Activated CD8-positive, alpha-beta T cell treated with anti-CD3 and anti-CD28 coated beads, Interleukin-2, amount 10 ng/mL, durations not matched to agents 7 days and 5 days (primary cell): Measurements from ENCODE around the gene DNAJB8. TPM values are rescaled to one million over a fixed set of nuclear protein-coding genes. Genes with fewer than 3 reads are reported as not detected.

ENCODE experiments used
- ATAC-seq: fragments of 150-1000 bp; cut with Tn5 transposase; one replicate; pipeline ENCODE4 v1.10.0; 2021; ENCODE audit warnings: moderate library complexity
- CTCF ChIA-PET: fragments of 350-600 bp; sonication (Branson Sonifier 250); formaldehyde crosslinking; loops from one replicate; lab custom pipeline; 2021; ENCODE audit warnings: antibody characterized with exemption; lab: Charles Lee
- POLR2A ChIA-PET: fragments of 350-600 bp; sonication (Branson Sonifier 250); formaldehyde crosslinking; loops from one replicate; lab custom pipeline; 2021; ENCODE audit warnings: antibody characterized with exemption; lab: Charles Lee
- DNase-seq: peaks from one replicate; pipeline ENCODE4 v3.0.0-alpha.2; 2020
- H3K27ac Mint-ChIP-seq: one replicate; pipeline ENCODE4 v1.8.0; 2021; ENCODE audit warnings: mild to moderate bottlenecking, mixed read lengths
- H3K27me3 Mint-ChIP-seq: one replicate; pipeline ENCODE4 v1.8.0; 2021; ENCODE audit warnings: low read depth, mixed read lengths
- H3K36me3 Mint-ChIP-seq: one replicate; pipeline ENCODE4 v1.8.0; 2021; ENCODE audit warnings: low read depth, mixed read lengths
- H3K4me1 Mint-ChIP-seq: one replicate; pipeline ENCODE4 v1.8.0; 2021; ENCODE audit warnings: low read depth, mixed read lengths
- H3K4me3 Mint-ChIP-seq: one replicate; pipeline ENCODE4 v1.8.0; 2021; ENCODE audit warnings: mild to moderate bottlenecking, mixed read lengths
- H3K9me3 Mint-ChIP-seq: one replicate; pipeline ENCODE4 v1.8.0; 2022; ENCODE audit warnings: mixed read lengths; ENCODE audit not compliant: insufficient read depth
- total RNA-seq, 2 experiments: library from RNA; stranded (reverse); gene quantifications; one replicate each; pipeline ENCODE4 v1.2.3, GENCODE V29; 2021

Gene DNAJB8
- total RNA-seq, 2 experiments from 2014 or later, result not detected

- ChIA-PET CTCF (no interaction called here), POLR2A (interaction anchor here (0.7 kb wide), 1 partner anchor 417 kb away, joined by 3 read pairs; no protein-coding TSS in a partner anchor)
- H3K27me3 Mint-ChIP-seq, result peaks cover 20% of the 10 kb centered on the region
- H3K9me3 Mint-ChIP-seq, result no peaks in the 10 kb centered on the region
- no peak for ATAC-seq
- H3K4me3 Mint-ChIP-seq, result no peak overlapping the region
- H3K4me1 Mint-ChIP-seq, result peaks cover 4% of the 10 kb centered on the region
- no peak for DNase-seq
- H3K27ac Mint-ChIP-seq, result no peak overlapping the region
- no peaks in the 10 kb centered on the region for H3K36me3 Mint-ChIP-seq
Observed at GRCh38 chr3:128500556-128500955, 33.9 kb upstream of the DNAJB8 start.

- POLR2A ChIA-PET, result no interaction called here
- CTCF ChIA-PET, result interaction anchor here (0.9 to 3.2 kb wide), 2 partner anchors 73 to 405 kb away, joined by 4 to 45 read pairs; no protein-coding TSS in a partner anchor
Observed at GRCh38 chr3:128499724-128500275, 33.1 kb upstream of the DNAJB8 start.

GRCh38 chr3:128498901-128499530 lies 32.3 kb upstream of the DNAJB8 start:
- no peaks in the 10 kb centered on the region for H3K36me3 Mint-ChIP-seq

More at GRCh38 chr3:128499724-128500275, 33.1 kb upstream of the DNAJB8 start:
- H3K36me3 Mint-ChIP-seq, result no peaks in the 10 kb centered on the region
- no peak overlapping the region for H3K4me3 Mint-ChIP-seq
- H3K27ac Mint-ChIP-seq, result no peak overlapping the region
- DNase-seq (no peak), ATAC-seq (no peak)
- peaks cover 27% of the 10 kb centered on the region for H3K27me3 Mint-ChIP-seq
- peaks cover 4% of the 10 kb centered on the region for H3K4me1 Mint-ChIP-seq
- H3K9me3 Mint-ChIP-seq, result no peaks in the 10 kb centered on the region

GRCh38 chr3:128498127-128498626 lies 31.5 kb upstream of the DNAJB8 start:
- no peak for DNase-seq
- Mint-ChIP-seq H3K9me3 (no peaks in the 10 kb centered on the region), H3K4me1 (peaks cover 4% of the 10 kb centered on the region), H3K4me3 (peak overlapping the region; percentile 19), H3K27me3 (peaks cover 41% of the 10 kb centered on the region), H3K36me3 (no peaks in the 10 kb centered on the region), H3K27ac (no peak overlapping the region)
- CTCF ChIA-PET, result interaction anchor here (1.2 to 3.2 kb wide), 5 partner anchors 14 to 403 kb away, joined by 3 to 45 read pairs (median 6); no protein-coding TSS in a partner anchor
- no peak for ATAC-seq
- POLR2A ChIA-PET, result no interaction called here

More at GRCh38 chr3:128498901-128499530, 32.3 kb upstream of the DNAJB8 start:
- ChIA-PET POLR2A (no interaction called here), CTCF (interaction anchor here (0.9 to 3.2 kb wide), 2 partner anchors 72 to 404 kb away, joined by 4 to 45 read pairs; no protein-coding TSS in a partner anchor)
- DNase-seq (no peak), ATAC-seq (no peak)
- Mint-ChIP-seq H3K9me3 (no peaks in the 10 kb centered on the region), H3K4me1 (peaks cover 4% of the 10 kb centered on the region), H3K4me3 (no peak overlapping the region), H3K27me3 (peaks cover 33% of the 10 kb centered on the region), H3K27ac (no peak overlapping the region)

- Mint-ChIP-seq H3K9me3 (no peaks in the 10 kb centered on the region), H3K4me1 (peaks cover 4% of the 10 kb centered on the region), H3K27ac (no peak overlapping the region), H3K4me3 (peak overlapping the region; percentile 66), H3K27me3 (peaks cover 42% of the 10 kb centered on the region), H3K36me3 (no peaks in the 10 kb centered on the region)
- CTCF ChIA-PET, result interaction anchor here (0.7 to 3.2 kb wide), 7 partner anchors 12 to 402 kb away, joined by 3 to 45 read pairs (median 3); no protein-coding TSS in a partner anchor
- ATAC-seq, result peak; percentile 72
- peak; percentile 71 for DNase-seq
- POLR2A ChIA-PET, result no interaction called here
Observed at GRCh38 chr3:128497305-128498126, 30.8 kb upstream of the DNAJB8 start.

DNA sequence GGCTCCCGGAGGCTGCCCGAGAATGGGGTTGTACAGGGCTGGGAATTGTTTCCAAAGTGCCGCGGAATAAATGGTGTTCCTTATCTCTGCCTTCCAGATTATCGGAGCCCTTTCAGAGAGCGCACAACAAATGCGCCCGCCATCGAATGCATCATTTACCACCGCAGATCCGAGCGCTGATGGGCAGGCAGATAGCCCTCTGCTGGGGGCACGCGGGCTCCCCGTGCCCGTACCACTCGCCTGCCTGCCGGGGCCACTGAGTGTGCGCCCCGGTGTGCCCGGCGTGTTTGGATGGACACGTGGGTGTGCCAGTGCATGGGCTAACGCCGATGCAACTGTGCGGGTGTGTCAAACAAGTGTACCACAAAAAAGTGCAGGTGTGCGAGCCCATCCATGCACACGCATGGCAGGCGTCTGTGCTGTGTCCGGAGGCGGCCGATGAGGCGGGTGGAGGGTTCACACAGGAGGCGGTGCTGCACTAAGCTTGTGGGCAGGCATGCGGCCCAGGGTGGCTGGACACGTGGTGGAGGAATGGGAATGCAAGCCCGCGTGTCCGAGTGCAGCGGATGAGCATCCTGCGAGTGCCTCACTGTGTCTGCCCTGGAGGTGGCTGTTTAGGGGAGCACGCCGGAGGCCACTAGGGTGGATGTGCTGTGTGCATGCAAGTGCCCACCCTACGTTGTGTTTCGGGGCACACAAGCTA lies 30.1 kb upstream of the DNAJB8 start:
- Mint-ChIP-seq H3K27me3 (peaks cover 47% of the 10 kb centered on the region), H3K27ac (no peak overlapping the region), H3K9me3 (no peaks in the 10 kb centered on the region), H3K36me3 (no peaks in the 10 kb centered on the region), H3K4me1 (peaks cover 9% of the 10 kb centered on the region), H3K4me3 (peak overlapping the region; percentile 66)
- ChIA-PET CTCF (interaction anchor here (0.7 to 3.2 kb wide), 7 partner anchors 12 to 401 kb away, joined by 3 to 45 read pairs (median 3); no protein-coding TSS in a partner anchor), POLR2A (no interaction called here)
- DNase-seq, result no peak
- no peak for ATAC-seq

GRCh38 chr3:128496019-128496601 lies 29.4 kb upstream of the DNAJB8 start:
- CTCF ChIA-PET, result interaction anchor here (0.8 to 2.0 kb wide), 4 partner anchors 69 to 401 kb away, joined by 3 to 8 read pairs (median 5); no protein-coding TSS in a partner anchor
- H3K36me3 Mint-ChIP-seq, result no peaks in the 10 kb centered on the region
- POLR2A ChIA-PET, result no interaction called here
- H3K4me3 Mint-ChIP-seq, result no peak overlapping the region
- H3K27me3 Mint-ChIP-seq, result peaks cover 53% of the 10 kb centered on the region
- H3K4me1 Mint-ChIP-seq, result peaks cover 11% of the 10 kb centered on the region
- DNase-seq (no peak), ATAC-seq (no peak)
- H3K27ac Mint-ChIP-seq, result no peak overlapping the region
- H3K9me3 Mint-ChIP-seq, result no peaks in the 10 kb centered on the region

- POLR2A ChIA-PET, result no interaction called here
- no peak for DNase-seq
Observed at GRCh38 chr3:128495435-128495970, 28.8 kb upstream of the DNAJB8 start.

DNA sequence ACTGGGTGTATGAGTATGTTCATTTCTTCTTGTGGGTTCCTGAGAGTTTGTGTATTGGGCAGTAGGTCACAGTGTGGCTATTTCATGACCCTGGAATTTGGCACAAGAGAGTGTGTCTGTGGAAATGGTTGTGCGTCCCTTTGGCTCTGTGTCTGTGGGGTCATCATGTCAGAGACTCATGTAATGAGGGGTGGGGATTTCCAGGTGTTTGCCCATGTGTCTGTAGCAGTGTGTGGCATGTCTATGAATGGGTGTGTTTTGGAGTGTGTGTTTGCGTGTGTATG lies 27.6 kb upstream of the DNAJB8 start:
- H3K27me3 Mint-ChIP-seq, result peaks cover 66% of the 10 kb centered on the region
- H3K27ac Mint-ChIP-seq, result no peak overlapping the region
- no peaks in the 10 kb centered on the region for H3K9me3 Mint-ChIP-seq
- POLR2A ChIA-PET, result no interaction called here
- no peaks in the 10 kb centered on the region for H3K36me3 Mint-ChIP-seq
- CTCF ChIA-PET, result no interaction called here
- DNase-seq, result no peak
- H3K4me3 Mint-ChIP-seq, result no peak overlapping the region
- no peak for ATAC-seq
- H3K4me1 Mint-ChIP-seq, result peaks cover 18% of the 10 kb centered on the region

More at GRCh38 chr3:128495435-128495970, 28.8 kb upstream of the DNAJB8 start:
- Mint-ChIP-seq H3K27ac (no peak overlapping the region), H3K4me1 (peaks cover 11% of the 10 kb centered on the region), H3K9me3 (no peaks in the 10 kb centered on the region), H3K36me3 (no peaks in the 10 kb centered on the region), H3K27me3 (peaks cover 56% of the 10 kb centered on the region), H3K4me3 (no peak overlapping the region)
- ATAC-seq, result no peak
- CTCF ChIA-PET, result interaction anchor here (0.8 to 1.4 kb wide), 2 partner anchors 68 to 77 kb away, joined by 3 to 4 read pairs; no protein-coding TSS in a partner anchor

DNA sequence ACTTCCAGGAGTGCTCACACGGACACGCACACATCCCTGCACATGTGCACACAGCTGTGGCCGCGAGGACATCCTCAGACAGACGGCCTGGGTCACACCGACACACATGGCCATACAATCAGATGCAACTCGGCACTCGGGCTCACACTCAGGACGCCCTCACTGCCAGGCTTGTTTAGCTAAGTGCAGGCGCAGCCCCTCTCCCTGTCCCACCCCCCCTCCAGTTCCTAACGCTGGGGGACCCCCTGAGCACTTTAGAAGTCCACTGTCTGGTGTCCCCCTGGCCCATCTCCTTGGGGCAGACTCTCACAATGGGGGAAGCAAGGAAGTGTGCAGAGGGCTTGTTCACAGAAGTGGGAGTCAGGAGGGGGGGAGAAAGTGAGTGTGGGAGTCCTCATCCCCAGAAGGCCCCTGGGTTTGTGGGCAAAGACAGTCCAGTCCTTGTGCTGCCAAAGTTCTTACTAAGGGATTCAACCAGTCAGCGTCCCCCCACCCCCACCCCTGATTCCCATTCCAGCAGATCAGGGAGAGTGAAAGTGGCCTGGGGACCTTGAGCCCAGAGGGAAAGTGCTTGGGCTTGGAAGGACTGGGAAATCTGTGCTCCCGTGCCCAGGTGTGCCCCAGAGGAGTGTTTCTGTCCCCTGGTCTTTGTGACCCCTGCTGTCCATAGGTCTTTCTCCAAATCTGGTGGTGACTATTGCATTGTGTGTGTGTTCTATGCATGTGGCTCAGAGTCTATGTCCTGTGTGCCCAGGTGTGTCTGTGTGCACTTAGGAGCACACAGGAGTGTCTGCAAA lies 27.1 kb upstream of the DNAJB8 start:
- H3K9me3 Mint-ChIP-seq, result no peaks in the 10 kb centered on the region
- CTCF ChIA-PET, result interaction anchor here (5.7 kb wide), 1 partner anchor 67 kb away, joined by 27 read pairs; no protein-coding TSS in a partner anchor
- no peak overlapping the region for H3K4me3 Mint-ChIP-seq
- peaks cover 18% of the 10 kb centered on the region for H3K4me1 Mint-ChIP-seq
- no peak overlapping the region for H3K27ac Mint-ChIP-seq
- no peaks in the 10 kb centered on the region for H3K36me3 Mint-ChIP-seq
- ATAC-seq, result no peak
- H3K27me3 Mint-ChIP-seq, result peaks cover 64% of the 10 kb centered on the region
- POLR2A ChIA-PET, result no interaction called here
- DNase-seq, result no peak
